ENCODE results near the gene ATP8B3.
"Not testable (repeated sequence)": the region's sequence is repeated elsewhere in the genome, so short reads cannot be mapped to it uniquely, and the experiment has no call there.

ATP8B3 gene

GRCh38 chr19:1814391-1814790 is 2.3 kb upstream of the ATP8B3 start:
- DNase-seq = no peak

DNA sequence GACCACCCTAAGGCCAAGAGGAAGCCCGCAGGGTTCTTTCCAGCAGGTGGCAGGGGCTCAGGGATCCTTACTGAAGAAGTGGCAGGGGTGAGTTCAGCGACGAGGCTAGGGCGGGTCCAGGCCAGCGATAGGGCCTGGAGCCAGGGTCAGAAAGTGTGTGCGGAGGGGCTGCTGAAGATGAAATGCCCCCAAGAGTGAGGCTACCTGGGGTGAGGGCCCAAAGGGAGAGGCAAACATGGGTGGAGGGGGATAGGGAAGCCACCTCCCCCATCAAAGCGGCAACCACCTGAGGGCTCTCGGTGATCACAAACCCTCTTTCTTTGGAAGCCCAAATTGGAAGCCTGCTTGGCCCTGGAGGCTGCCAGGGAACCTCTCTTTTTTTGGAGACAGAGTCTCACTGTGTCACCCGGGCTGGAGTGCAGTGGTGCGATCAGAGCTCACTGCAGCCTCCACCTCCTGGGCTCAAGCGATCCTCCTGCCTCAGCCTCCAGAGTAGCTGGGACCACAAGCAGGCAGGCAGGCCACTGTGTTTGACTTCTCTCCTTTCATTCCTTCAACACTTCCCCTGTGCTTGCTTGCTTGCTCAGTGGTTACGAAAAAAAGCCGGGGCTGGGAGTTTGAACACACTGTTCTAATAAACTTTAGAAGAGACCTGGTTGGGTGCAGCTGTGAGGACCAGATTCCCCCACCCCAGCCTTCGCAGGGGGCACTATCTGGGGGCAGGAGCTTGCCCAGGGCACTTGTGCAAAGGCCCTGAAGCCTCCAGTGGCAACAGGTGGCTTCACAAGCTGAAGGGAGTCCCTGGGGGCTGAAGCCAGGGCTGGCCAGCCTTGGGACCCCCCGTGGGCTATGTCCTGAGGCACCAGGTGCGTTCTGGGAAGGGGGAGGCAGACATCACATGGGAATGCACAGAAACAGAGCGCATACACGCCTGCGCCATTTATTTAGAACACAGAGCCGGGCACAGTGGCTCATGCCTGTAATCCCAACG is 1.4 kb upstream of the ATP8B3 start:
- DNase-seq = no peak

GRCh38 chr19:1812426-1813191 is 533 bp upstream of the ATP8B3 start:
- DNase-seq = peak; percentile 72 to 84

DNA sequence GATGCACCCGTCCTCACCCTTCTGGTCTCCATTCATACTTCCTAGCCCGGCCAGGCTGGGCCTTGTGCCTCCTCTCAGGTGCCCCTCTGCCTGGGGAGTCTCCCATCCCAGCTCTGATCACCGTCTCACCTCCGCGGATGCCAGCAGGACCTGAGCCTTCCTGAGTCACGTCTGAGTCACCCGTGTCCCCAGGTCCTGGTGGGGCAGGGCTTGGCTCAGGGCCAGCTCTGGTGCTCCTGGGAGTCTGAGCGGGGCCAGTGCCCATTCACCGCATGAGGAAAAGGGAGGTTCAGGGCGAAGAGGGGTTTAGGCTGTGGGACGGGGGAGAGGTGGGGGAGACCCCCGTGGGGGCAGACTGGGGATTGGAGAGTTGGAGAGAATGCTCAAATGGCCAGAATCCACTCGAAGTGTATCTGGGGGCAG is 593 bp downstream of the ATP8B3 start:
- DNase-seq = peak; percentile 63 to 66

GRCh38 chr19:1810439-1811160 is 1.5 kb downstream of the ATP8B3 start:
- DNase-seq = no peak

DNA sequence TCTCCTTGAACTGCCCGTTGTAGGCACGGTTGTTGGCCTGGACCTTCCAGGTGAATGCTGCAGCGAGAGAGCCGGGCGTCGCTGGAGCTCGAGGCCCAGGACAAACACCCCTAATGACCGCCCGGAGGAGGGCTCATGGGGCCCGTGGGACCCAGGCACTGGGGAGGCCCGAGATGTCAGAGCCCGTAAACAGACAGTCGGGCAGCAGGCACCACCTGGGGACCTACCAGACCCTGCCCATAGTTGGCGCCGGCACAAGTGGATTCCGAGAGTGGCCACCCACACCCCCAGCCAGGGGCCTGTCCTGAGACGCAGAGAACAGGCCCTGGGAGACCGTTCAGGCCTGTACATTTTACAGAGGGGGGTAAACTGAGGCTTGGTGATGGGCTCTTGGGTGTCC is 2.4 kb downstream of the ATP8B3 start:
- no peak for DNase-seq

GRCh38 chr19:1808395-1808731 is 3.7 kb downstream of the ATP8B3 start:
- DNase-seq = no peak

DNA sequence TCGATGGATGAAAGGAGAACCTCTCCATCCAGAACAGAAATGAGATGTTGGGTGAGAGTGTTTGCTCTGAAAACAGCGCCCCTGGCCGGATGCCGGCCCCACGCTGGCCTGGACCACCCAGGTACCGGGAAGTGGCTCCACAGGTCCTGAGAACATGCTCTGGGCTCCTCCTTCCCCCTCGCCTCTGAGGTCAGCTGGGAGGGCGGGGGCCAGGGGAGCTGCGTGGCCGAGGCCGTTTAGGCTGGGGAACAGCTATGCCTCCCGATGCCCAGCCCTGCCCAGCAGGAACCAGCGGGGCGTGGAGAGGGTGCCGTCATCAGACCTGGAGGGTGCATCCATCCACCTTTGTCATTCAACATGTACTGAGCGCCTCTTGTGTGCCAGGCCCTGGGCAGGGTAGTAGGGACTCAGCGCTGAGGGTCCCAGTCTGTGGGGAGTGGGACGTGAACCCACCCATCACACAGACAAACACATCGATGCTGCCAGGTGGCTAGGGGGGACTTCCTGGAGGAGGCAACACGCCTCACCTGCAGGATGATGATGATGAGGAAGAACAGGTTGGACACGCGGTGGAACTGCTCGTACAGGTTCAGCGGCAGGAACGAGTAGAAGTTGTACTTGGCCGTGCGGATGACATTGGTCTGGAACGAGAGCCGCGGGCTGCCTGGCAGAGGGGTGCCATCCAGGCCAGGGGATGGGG is 4.2 kb downstream of the ATP8B3 start:
- no peak for DNase-seq

DNA sequence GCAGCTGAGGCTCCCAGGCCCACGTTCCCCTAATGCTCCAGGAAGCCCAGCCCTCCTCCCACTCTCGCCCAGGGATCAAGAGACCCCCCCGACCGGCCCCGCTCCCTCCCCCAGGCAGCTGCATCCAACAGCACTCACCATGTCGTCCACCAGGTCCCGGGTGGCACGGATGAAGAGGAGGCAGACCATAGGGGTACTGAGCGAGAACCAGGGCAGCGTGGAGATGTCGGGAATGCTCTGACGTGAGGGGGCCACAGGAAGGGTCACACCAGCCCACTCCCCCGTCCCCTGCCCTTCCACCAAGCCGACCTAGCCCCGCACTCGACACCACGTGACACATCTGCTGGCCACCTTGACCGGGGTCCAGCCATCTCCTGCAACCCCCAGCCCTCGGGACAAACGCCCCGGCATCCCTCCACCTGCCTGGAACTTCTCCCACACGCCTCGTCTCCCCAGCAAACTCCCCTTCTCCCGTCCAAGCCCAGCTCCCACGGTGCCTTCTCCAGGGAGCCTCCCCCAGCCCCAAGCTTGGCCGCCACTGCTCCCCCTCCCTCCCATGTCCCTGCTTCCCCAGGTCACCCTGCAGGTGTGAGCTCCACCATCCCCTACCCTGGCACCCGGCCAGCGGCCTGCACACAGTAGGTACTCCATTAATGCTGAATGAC is 4.9 kb downstream of the ATP8B3 start:
- DNase-seq = no peak

- DNase-seq = no peak
These were observed 5.7 kb downstream of the ATP8B3 start for GRCh38 chr19:1806184-1807029.

GRCh38 chr19:1805401-1806183 is 6.5 kb downstream of the ATP8B3 start:
- no peak for DNase-seq

GRCh38 chr19:1804858-1805257 is 7.2 kb downstream of the ATP8B3 start:
- DNase-seq = no peak

DNA sequence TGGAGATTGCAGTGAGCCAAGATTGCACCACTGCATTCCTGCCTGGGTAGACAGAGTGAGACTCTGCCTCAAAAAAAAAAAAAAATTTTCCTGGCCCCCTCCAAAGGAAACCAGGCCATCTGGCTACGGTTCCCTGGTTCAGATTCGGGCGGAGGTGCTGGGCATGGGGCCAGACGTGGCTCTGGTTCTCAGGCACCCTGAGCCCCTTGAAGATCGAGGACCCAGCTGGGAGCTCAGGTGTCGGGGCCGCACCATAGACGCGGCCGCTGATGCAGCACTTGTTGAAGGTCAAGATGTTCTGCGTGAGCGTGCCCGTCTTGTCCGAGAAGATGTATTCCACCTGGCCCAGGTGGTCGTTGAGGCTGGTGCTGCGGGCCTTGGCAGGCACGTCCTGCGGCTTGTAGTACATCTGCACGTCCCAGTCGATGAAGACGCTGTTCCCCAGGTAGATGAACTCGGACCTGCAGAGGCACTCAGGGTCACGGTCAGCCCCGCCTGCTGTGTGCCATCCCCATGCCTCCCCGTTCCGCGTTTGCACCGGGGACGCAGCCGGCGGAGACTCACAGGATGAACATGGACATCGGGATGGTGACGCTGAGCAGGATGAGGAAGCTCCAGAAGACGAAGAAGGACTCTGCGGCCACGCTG is 12.3 kb downstream of the ATP8B3 start:
- DNase-seq = no peak

GRCh38 chr19:1797313-1797712 is 14.8 kb downstream of the ATP8B3 start:
- DNase-seq = not testable (repeated sequence)

- DNase-seq = no peak
These were observed 15.5 kb downstream of the ATP8B3 start for GRCh38 chr19:1796395-1797142.

DNA sequence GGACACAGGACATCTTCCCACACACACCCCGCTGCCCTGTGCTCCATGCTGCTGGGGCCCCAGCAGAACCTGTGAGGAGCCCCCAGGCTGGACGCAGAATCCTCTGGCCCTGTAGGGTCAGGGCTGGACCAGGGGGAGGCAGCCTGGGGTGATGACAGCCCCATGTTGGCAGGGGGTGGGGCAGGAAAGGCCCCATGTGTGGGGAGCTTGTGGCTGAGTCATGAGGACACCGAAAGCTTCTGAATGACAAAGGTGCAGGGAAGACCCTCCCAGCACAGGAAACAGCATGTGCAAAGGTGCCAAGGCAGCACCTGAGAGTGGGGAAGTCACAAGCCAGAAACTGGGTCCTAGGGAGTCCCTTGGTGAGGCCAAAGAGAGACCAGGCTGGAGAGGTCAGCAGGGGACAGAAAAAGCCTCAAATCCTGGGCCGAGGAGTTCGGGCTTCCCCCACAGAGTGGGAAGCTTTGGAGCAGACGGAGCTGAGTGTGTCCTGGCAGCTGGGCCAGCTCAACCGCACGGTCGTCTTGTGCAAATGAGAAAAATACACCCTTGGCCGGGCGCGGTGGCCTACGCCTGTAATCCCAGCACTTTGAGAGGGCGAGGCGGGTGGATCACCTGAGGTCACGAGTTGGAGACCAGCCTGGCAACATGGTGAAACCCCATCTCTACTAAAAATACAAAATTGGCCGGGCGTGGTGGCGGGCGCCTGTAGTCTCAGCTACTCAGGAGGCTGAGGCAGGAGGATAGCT is 17.5 kb downstream of the ATP8B3 start:
- DNase-seq = no peak

- no peak for DNase-seq
These were observed 20.2 kb downstream of the ATP8B3 start for GRCh38 chr19:1791879-1792278.
